Esophagus (tissue), 2 donors: ENCODE measurements around the gene EMSY. TPM values are rescaled to one million over a fixed set of nuclear protein-coding genes. Genes with fewer than 3 reads are reported as not detected.
"Not testable (repeated sequence)": the region's sequence is repeated elsewhere in the genome, so short reads cannot be mapped to it uniquely, and the experiment has no call there.

Experiments
- H3K27ac ChIP-seq, 2 donors: one replicate each; pipeline ENCODE4 v1.5.1; 2013; ENCODE audit warnings: low read depth in 2 of 2, mild to moderate bottlenecking in 2 of 2, inconsistent platforms in 1 of 2, low read length in 1 of 2, moderate library complexity in 1 of 2
- H3K27me3 ChIP-seq, 2 donors: one replicate each; pipeline ENCODE4 v1.6.1; 2013; ENCODE audit warnings: low read length in 2 of 2, control low read depth in 1 of 2, mild to moderate bottlenecking in 1 of 2; ENCODE audit not compliant: insufficient read depth in 2 of 2, control insufficient read depth in 1 of 2
- H3K36me3 ChIP-seq, 2 donors: one replicate each; pipeline ENCODE4 v1.6.1; 2013; ENCODE audit warnings: low read length in 1 of 2; ENCODE audit not compliant: control insufficient read depth in 2 of 2, insufficient read depth in 2 of 2
- H3K4me1 ChIP-seq, 2 donors: one replicate each; pipeline ENCODE4 v1.6.1; 2013; ENCODE audit warnings: low read length in 1 of 2; ENCODE audit not compliant: control insufficient read depth in 2 of 2, insufficient read depth in 2 of 2
- H3K4me3 ChIP-seq, 2 donors: one replicate each; pipeline ENCODE4 v1.5.1; 2013; ENCODE audit warnings: low read length in 2 of 2, mild to moderate bottlenecking in 2 of 2, low read depth in 1 of 2, moderate library complexity in 1 of 2
- H3K9me3 ChIP-seq, 2 donors: one replicate each; pipeline ENCODE4 v1.6.1; 2013; ENCODE audit warnings: mild to moderate bottlenecking in 2 of 2, low read depth in 1 of 2, low read length in 1 of 2, moderate library complexity in 1 of 2; ENCODE audit not compliant: control insufficient read depth in 2 of 2, insufficient read depth in 1 of 2
- WGBS, 2 donors: extraction: QIAGEN DNeasy Blood & Tissue Kit; methylation state at CpG; one replicate each; pipeline ENCODE4 v1.1.7; 2013; 5-methylcytosine and 5-hydroxymethylcytosine counted together
- polyA plus RNA-seq, 2 donors: library from polyadenylated mRNA; stranded (reverse); fragments of 200-250 nt; gene quantifications; one replicate each; pipeline ENCODE4 v1.2.3, GENCODE V29; 2013
- donor health status: healthy with polysubstance abuse.
- donor health status: Bipolar disorder and iron deficiency.

The EMSY gene
- polyA plus RNA-seq, 2 donors, result 4.4 to 4.6 TPM

DNA sequence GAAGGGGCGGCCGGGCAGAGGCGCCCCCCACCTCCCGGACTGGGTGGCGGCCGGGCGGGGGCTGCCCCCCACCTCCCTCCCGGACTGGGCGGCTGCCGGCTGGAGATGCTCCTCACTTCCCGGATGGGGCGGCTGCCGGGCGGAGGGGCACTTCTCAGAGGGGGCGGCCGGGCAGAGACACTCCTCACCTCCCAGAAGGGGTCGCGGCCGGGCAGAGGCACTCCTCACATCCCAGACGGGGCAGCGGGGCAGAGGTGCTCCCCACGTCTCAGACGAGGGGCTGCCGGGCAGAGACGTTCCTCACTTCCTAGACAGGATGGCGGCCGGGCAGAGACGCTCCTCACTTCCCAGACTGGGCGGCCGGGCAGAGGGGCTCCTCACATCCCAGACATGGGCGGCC is 137.7 kb downstream of the EMSY start:
- not testable (repeated sequence) for H3K27me3 ChIP-seq, H3K4me3 ChIP-seq, H3K9me3 ChIP-seq, H3K4me1 ChIP-seq, H3K27ac ChIP-seq, H3K36me3 ChIP-seq
- 92 to 93% methylated on average over 31 of the region's 31 CpGs for WGBS, 2 donors

DNA sequence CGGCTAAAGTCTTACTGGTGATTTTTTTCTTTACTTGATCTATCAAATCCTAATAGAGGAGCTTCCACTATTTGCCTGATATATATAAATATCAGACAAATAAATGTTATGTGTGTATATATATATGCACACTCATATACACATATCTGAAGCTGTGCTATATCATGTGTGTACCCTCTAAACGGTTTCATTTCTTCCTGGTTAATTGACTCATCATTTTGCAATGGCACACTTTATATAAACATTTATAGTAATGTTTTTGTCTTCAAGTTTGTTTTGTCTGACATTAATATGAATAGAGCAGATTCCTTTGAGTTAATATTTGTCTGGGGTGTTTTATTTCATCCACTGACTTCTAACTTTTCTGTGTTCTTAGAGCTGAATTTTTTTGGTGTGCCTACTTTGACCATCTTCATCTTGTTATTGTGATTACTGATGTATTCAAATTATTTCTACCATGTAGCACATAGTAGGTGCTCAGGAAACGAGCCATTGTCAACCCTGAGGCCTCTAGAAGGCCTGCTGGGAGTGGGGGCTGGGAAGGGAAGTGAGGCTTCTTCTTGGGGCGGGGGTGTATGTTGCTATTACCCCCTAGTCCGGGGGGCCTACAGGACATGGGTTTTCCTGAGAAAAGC is 143.1 kb downstream of the EMSY start:
- no peaks in the 10 kb centered on the region for H3K36me3 ChIP-seq
- no peaks in the 10 kb centered on the region for H3K27me3 ChIP-seq
- H3K4me1 ChIP-seq, result peaks cover 4% of the 10 kb centered on the region in 2 donors
- H3K4me3 ChIP-seq, result no peak overlapping the region
- 60 to 62% methylated on average over 5 of the region's 5 CpGs for WGBS, 2 donors
- H3K9me3 ChIP-seq, result no peaks in the 10 kb centered on the region
- peak overlapping the region; percentile 13 to 49 for H3K27ac ChIP-seq

DNA sequence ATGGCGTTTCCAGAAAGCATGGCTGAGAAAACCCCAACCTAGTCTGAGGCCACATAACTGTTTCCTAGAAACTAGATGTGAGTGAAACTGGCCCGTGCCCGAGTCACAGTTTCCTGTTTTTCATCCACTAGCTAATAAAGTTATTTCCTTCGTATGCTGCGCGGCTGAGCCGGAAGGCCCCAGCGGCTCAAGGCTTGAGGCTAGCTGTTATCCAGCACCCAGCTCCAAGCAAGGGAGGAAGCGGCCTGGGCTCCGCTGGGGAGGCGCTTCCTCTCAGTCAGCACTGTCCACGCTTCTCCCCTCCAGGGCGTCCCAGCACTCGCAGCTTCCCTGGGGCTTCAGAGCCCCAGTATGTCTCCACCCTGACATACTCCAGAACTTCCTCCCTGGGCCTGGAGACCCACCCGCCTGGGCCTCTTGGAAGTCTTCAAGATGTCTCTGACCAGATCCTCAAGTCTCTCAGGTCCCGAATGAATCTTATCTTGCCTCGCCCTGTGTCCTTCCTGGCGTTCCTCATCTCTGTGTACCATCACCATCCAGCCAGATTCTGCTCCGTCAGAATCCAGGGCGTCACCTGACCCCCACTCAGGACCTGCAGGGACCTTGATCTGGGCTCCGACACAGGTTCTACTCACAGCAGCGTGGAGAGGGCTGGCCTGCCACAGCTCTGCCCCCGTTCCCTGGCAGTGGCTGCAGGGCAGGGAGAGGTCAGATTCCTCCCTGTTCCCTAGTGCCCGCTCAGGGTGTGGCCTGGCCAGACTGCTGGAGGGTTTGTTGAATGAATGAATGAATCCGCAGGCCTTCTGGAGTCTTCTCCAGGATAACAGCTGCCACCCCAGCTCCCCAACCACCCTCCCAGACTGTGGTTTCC is 143.9 kb downstream of the EMSY start:
- Histone ChIP-seq H3K36me3 (no peaks in the 10 kb centered on the region), H3K4me3 (no peak overlapping the region), H3K9me3 (no peaks in the 10 kb centered on the region), H3K27ac (peak overlapping the region; percentile 33 to 49), H3K4me1 (peaks cover 4% of the 10 kb centered on the region in 2 donors), H3K27me3 (no peaks in the 10 kb centered on the region)
- 61 to 73% methylated on average over 25 of the region's 25 CpGs for WGBS, 2 donors

DNA sequence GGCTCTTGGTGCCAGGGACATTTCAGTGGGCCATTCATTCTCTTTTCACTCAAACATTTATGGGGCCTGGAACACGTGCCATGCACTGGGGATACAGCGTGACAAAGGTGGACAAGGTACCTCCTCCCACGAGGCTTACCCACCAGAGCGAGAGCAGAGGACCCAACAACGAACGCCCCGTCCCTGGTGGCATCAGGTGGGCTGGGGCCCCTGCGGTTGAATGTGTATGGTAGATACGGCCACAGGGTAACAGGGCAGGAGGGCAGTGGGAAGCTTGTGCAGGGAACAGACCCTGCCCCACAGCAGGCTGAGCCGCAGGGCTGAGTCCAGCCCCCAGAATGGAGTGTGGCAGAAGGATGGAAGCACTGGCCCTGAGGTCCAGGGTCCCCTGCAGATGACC is 144.7 kb downstream of the EMSY start:
- no peaks in the 10 kb centered on the region for H3K9me3 ChIP-seq
- H3K27ac ChIP-seq, result no peak overlapping the region

DNA sequence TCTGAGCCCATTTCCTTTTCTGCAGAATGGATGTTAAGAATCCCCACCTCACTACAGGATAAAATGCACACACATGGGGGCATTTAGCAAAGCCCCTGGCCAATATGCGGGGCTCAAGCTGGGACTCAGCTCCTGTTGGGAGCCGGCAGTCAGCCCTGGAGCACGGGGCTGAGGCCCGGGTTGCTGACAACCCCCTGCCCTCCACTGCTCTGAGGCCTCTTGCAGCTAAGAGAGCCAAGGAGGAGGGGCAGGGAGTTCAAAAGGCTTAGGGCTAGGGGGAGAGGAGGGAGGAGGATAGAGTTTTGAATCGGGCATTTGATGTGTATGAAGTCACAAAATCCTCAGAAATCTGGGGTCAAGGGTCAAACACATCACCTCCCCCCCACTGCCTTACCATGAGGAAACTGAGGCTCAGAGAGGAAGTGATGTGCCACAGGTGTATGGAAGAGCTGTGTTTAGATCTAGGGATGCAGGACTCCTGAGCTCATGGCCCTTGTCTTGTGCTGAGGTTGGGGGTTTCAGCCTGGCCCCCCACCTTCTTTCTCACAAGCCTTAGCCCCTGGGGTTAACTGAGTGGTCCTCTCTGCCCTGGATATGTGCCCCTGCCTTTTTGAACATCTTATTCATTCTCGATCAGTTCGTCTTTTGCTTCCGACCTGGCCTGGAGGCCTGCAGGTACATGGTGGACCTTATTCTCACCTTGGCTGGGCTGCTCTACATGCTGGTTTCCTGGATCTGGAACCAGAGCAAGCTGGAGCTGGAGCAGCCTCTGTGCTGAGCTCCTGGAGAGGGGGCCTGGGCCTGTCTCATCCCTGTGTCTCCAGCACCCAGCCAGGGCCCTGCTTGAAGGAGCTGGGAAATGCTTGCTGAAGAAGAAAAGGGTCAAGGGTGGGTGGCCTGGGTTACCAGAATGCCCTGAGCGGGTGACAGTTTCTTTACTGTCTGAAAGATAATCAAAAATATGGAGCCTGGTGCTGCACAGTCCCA is 145.4 kb downstream of the EMSY start:
- Histone ChIP-seq H3K4me3 (no peak overlapping the region), H3K36me3 (no peaks in the 10 kb centered on the region), H3K4me1 (peaks cover 4% of the 10 kb centered on the region in 2 donors), H3K27me3 (no peaks in the 10 kb centered on the region), H3K27ac (no peak overlapping the region), H3K9me3 (no peaks in the 10 kb centered on the region)
- WGBS, 2 donors, result 79 to 82% methylated on average over 9 of the region's 9 CpGs

More for the DNA sequence above, 144.7 kb downstream of the EMSY start:
- H3K27me3 ChIP-seq, result no peaks in the 10 kb centered on the region
- no peaks in the 10 kb centered on the region for H3K36me3 ChIP-seq
- peaks cover 4% of the 10 kb centered on the region in 2 donors for H3K4me1 ChIP-seq
- H3K4me3 ChIP-seq, result no peak overlapping the region
- 97% methylated on average over 10 of the region's 10 CpGs for WGBS, 2 donors

DNA sequence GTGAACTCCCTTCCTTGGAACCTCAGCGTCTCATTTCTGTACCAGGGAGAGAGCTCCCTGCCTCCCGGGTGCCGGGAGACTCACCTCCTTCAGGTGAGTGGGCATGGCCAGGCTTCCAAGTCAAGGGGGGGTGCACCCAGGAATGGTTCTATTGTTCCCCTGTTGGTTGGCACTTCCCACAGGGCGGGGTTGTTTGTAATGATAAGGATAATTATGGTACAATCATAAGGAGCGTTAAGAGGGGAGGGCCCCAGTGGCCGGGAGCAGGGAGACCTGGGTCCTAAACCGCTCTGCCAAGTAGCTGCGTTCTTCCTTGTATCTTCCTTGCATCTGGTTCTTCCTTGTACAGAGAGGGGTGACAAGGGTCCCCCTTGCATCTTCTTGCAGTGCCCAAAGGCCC is 146.6 kb downstream of the EMSY start:
- Histone ChIP-seq H3K27ac (no peak overlapping the region), H3K4me1 (peaks cover 4% of the 10 kb centered on the region in 2 donors), H3K4me3 (no peak overlapping the region), H3K27me3 (no peaks in the 10 kb centered on the region), H3K36me3 (no peaks in the 10 kb centered on the region), H3K9me3 (no peaks in the 10 kb centered on the region)
- WGBS, 2 donors, result 86 to 93% methylated on average over 8 of the region's 8 CpGs

DNA sequence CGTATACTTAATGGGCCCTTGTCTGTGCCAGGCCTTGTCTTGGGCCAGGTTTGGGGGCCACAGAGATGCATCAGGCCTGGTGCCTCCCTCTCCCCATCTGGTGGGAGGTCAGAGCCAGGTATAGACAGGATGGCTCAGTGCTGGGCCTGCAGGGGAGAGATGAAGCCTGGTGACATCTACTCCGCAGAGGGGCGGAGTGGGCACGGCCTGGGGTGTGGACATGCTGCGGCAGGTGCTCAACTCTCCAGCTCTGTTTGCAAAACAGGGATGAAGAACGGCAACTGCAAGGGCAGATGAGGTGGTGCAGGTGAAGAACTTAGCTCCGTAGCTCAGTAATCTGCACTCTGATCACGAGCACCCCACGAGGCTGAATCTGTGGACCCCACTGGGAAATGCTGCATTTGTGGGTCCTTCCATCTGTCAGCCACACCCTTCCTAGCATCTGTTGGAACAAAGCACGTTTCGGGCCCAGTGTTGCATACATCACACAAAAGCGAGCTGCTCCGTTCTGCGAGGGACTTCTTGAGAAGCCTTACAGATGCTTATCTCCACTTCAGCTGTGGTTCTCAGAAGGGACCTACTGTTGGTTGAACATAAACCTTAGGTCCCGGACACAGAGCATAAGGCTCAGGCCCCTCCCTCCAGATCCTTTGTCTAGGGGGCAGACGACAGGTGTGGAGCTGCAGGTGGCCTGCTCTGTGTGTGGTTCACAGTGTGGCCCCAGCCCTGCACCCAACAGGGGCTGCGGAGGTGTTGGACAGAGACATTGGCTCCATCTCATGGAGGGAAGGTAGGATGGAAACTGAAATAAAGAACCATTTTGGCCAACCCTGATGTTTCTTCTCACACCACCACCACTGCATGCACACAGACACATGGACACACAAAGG is 147.5 kb downstream of the EMSY start:
- no peak overlapping the region for H3K27ac ChIP-seq
- no peaks in the 10 kb centered on the region for H3K27me3 ChIP-seq
- H3K36me3 ChIP-seq, result no peaks in the 10 kb centered on the region
- H3K4me3 ChIP-seq, result no peak overlapping the region
- H3K9me3 ChIP-seq, result no peaks in the 10 kb centered on the region
- 83 to 88% methylated on average over 17 of the region's 17 CpGs for WGBS, 2 donors
- peaks cover 4% of the 10 kb centered on the region in 2 donors for H3K4me1 ChIP-seq

DNA sequence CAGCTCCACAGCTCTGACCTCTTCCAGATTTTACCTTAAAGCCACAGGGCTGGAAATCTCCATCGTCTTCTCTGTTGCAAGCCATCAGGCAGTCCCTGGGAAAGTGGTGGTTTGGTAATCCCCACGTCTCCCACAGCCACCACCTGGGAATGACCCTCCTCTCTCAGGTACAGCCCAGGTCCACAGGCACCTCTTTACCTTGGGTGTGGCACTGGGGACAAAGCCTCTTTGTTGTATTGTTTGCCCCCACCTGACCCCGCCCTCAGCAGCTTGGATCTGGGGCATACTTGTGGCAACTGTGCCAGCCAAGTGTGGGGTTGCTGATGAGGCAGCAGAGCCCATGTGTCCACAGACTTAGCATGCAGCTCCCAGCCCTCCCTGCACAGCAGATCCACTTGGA is 148.1 kb downstream of the EMSY start:
- WGBS, 2 donors, result 74 to 87% methylated on average over 3 of the region's 3 CpGs
- Histone ChIP-seq H3K4me1 (peaks cover 4% of the 10 kb centered on the region in 2 donors), H3K27me3 (no peaks in the 10 kb centered on the region), H3K9me3 (no peaks in the 10 kb centered on the region), H3K4me3 (no peak overlapping the region), H3K27ac (no peak overlapping the region), H3K36me3 (no peaks in the 10 kb centered on the region)
